Erythroblast (primary cell): ENCODE measurements around the gene USP26.

Experiments used
- GATA1 ChIP-seq: IDR thresholded peaks from 2 replicates; pipeline ENCODE4 v1.6.1; 2011; ENCODE audit warnings: low read depth, mild to moderate bottlenecking, control low read depth, low read length, moderate library complexity
- POLR2A ChIP-seq: IDR thresholded peaks from 2 replicates; pipeline ENCODE4 v1.6.1; 2011; ENCODE audit warnings: mild to moderate bottlenecking, low read length

GRCh38 chrX:132986556-132986955 lies 110.4 kb downstream of the USP26 start:
- TF ChIP-seq POLR2A (no peak), GATA1 (no peak)
